GF-D8 (cell line): ENCODE data around the gene DNAH11.
A peak's percentile ranks its signal among the peaks of the same experiment; 100 is the strongest.

ENCODE experiments used
- DNase-seq: peaks from one replicate; lab custom pipeline; 2025; lab: John Stamatoyannopoulos, UW

DNAH11 gene

DNA sequence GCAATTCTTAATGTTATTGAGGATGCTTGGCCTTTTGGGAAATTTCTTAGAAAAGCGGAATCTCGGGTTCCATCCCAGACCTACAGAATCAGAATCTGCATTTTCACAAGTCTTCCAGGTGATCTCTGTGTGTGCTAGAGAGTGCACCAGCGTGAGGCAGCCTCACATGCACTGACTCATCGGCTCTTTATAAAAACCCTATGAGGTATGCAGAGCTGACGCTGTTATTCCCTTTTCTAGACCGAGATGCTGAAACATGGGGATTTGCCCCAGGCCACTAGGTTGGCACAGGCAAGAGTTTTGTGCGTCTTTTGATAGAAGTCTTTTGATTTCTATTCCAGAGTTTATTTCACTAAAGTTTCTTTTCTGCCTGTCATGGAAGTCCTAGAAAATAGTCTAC, 341.7 kb downstream of the DNAH11 start:
- no peak for DNase-seq

DNA sequence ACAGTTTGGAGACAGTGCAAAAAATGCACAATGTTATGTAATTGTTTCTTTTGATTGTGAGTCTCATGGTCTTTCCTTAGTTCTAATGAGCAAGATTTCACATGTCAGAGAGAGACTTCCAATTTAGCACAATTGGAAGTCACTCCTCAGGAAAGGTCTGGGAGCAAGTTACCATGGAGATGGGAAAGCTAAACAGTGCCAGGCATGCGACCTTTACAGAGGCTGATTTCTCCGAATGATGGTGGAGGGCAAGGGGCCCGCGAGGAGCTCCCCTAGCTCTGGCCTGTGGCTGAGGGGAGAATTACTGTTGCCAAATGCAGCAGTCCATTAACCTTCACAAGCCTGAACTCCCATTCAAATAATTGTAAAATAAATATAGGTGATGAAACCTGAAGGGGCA, 343.6 kb downstream of the DNAH11 start:
- DNase-seq = no peak

DNA sequence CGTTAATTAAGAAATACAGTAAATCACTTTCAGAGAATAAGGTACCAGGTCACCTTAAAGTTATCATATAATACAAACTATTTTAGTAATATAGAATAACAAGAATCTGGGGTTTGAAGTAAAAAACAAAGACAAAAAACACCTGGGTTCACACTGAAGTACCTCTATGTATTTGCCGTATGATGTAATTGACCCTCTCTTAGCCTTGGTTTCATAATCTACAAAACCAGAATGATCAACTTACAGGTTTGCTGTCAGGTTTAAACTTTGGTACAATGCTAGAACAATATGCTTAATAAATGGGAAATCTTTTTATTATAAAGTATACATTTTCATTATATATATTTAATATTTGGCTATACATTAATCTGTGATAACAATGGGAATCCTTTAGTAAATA, 344.5 kb downstream of the DNAH11 start:
- DNase-seq = no peak

DNA sequence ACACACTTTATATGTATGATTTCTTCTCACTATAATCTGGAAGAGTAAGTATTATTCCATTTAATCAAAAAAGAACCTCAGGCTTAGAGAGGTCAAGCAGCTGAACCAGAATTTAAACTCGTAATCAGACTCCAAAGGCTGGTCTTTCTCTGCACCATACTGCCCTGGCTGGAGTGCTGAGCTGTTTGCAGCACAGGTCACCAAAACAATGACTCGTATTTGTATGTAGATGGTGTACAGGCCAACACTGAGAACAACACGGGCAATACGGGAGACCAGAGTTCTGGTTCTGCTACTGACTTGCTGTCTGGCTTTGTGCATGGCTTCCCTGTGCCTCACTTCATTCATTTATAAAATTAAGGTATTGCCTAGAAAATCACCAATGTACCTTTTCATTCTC, 344.9 kb downstream of the DNAH11 start:
- no peak for DNase-seq

DNA sequence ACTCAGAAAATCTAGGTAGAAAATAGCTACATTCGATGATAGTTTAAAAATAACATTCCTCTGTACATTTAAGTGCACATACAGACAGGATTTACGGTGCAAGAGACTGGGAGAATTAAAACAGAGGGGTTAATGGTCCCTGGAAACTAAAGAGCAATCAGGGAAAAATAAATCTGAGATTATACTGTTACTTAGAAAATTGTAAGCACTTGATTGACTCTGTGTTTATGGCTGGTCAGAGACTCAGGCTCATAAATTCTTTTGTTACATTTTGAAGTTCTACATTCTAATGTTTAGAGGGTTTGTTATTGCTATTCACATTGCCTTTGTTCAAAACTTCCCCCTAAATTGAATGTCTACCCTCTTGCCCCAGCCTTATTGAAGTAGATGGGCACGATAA, 348.5 kb downstream of the DNAH11 start:
- no peak for DNase-seq

DNA sequence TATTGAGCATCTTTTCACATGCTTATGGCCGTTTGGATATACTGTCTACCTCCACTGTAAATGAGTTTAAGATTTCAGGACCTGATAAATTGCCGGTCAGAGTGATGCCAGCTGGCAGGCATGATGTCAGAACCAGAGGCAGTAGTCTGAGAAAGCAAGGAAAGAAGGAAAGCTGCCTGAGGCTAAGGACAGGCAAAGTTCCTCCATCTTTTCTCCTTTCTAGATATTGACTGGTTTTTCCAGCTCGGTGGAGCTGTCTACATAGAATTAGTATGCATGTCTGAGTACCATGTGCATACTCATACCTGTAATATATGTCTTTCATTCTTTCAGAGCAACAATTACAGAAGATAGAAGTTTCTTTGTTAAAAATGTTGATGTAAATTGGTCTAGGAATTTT, 350.6 kb downstream of the DNAH11 start:
- DNase-seq = no peak

DNA sequence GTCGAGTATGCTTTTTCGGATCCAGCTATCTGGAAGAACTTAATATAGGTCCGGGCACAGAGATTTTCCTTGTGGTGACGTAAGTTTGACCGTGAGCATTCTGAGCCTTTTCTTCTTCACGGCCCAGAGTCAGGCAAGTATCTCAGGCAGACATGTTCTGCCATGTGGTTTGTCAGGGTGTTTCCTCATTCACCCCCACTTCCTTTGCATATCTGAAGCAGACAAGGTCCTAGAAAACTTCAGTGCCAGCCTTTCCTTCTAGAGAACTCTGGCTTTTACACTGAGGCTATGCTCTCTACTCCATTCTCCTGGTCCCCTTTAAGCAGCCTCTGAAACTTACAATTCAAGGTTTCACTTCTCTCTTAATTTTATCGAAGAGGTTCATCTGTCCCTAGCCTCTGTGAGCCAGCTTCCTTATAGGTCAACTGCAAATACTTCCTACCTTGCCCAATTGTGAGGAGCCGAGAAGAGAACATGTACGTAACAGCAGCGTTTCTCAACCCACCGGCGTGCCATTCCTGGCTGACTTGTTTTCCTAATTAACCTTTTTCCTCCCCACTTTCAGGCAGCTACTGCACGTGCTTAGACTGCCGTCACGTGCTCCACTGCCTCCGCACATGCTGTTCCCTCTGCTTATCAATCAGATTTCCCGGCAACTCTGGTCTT, 355.6 kb downstream of the DNAH11 start:
- DNase-seq = peak; percentile 93

DNA sequence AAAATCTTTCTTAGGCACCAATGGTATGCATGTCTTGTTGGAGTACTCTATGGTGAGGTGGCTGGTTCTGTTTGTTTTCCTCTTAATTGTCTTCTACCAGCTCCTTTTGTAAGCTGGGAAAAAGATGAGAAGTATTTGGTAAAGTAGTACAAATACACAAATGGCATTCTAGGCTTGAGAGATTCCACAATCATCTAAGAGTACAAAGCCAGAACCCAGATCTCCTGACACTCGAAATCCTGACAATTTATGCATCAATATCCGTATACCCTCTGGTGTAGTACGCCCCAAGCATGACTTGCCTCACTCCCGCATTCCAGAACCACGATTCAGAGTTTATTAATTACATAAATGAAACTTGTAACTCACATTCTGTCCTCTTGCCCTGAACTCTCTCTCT, 359.4 kb downstream of the DNAH11 start:
- DNase-seq = no peak

DNA sequence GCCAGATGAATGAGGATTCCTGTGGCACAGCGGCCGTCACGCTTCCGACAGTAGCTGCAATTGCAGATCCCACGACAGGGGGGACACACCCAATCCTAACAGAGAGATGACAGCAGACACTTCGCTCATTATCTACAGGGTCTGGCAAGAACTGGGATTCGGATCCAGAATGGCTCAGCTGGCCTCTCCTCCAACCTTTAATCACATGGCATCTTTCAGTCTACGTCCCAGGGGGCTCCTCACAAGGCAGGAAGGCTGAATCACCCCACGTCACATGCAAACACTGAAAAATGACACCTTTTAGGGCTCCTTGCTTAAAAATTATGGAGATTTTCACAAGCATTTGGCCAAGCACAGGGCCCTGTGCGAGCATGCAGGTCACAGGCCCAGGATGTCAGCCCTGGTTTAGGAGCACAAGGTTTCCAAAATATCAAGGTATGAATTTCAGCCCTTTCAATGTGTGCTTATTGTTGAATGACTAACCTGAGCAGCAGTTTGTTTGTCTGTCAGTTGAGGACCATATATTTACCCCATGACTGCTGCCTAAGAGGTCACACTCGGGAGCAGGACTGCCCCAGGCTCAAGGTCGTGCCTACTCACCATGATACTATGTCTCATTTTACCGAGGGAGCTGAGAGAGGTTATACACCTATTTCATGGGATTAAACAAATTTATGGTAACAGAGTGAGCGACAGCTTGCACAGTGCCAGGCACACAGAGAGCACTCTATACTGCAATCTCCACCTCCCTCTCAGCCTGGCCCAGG, 360.4 kb downstream of the DNAH11 start:
- no peak for DNase-seq

DNA sequence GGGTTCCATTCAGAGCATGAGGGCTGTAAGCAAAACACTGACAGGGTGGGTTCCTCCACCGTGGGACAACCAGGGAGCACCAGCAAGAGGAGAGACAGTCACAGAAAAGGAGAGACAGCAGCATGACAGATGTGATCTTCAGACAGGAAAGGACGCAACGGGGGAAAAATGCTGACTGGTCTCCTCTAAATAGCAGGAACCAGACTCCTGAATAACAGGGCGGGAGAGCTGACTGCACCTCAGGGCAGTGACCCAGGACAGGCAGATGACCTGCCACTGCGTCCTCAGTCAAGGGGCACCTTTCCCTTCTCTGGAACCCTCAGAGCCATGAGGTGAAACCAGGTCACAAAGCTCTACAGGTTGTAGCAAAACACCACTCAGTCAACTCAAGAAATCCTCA, 365.9 kb downstream of the DNAH11 start:
- DNase-seq = no peak

DNA sequence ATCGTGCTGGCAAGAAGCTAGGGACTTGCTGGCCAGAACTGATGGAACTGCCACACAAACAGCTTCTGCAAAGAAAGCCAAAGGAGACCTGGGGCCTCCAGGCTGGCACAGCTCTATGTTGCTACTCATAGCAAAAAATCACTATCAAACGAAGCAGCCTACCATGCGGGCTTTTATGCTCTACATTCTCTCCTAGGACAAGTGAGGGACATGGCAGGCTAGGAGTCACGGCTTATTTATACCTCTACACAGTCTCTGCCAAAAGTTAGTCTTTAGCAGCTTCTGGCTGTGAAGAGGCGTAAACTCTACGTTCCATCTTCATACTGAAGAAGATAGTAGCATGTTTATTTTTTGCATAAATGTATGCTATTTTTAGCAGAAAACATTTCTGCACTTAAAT, 367.4 kb downstream of the DNAH11 start:
- no peak for DNase-seq

DNA sequence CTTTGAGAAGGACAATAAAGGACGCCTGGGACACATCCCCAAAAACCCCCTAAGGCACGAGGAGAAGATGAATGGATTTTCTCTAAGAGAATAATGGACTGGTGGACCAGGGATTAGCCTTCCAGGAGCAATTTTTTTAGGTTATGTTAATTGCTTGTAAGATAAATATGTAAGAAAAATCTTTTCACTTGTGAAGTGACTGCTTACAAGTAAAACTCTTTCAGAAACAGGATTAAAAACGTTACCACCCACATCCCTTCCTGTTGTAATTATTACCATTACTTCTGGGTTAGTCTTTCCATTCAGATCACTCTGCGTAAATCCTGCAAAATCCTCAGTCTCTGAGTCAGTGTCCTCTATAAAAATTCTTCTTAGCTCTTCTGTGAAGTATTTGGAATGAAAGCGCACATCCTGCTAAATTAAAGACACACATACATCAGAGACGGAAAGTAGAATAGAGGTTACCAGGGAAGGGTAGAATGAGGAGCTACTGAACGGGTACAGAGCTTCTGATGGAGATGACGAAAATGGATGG, 368.6 kb downstream of the DNAH11 start:
- no peak for DNase-seq

DNA sequence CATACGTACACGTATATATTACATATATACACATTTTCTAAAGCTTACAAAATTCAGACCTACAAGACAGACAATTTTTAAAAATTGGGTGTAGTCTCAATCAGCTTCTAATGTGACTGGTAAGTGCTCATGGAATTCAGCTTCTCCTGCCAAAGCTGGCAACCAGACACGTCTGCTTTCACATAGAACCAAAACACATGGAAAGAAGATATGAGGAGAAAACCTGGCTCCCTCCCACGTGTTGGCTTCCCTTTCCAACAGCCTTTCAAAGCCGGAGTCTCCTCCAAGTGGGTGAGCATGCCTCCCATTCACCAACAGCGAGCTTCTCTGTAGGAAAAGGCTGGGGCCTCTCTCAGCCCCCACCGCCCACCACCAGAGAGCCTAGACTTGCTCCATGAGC, 369.5 kb downstream of the DNAH11 start:
- DNase-seq = no peak

DNA sequence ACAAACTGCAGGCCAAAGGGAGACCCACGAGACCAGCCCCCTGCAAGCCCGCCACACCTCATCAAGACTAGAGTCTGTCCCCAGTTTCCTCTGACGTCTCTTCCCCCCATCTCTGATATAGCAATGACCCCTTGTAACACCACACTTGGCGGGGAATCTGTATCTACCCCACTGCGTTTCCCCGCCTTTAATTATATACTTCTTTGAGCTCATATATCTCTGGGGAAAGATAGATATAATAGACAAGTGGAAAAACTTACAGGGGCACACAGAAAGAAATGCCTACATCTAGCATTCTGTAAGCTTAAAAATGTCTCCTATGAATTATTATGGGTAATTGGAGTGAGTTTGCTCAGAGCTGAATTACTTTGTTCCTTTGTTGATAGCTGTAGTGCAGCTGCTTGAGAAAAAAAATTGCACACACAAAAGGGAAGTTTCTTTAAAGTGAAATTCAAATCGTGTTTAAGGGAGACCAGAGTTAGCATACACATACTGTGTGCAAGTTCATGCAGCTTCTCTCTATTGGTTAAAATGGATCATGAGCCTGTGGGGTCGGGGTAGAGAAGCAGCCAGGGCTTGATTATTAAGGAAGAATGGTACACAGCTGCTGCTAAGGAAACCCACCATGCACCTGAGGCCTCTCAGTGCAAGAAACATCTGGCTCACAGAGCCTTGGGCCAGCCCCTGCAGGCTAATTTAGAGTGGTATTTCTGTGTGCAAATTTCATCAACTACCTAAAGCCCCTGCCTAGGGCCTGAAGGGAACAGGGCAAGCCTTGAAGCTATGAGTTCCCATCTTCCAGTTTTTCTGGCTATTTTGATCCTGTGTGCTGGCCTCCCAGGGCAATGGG, 370.3 kb downstream of the DNAH11 start:
- DNase-seq = no peak

DNA sequence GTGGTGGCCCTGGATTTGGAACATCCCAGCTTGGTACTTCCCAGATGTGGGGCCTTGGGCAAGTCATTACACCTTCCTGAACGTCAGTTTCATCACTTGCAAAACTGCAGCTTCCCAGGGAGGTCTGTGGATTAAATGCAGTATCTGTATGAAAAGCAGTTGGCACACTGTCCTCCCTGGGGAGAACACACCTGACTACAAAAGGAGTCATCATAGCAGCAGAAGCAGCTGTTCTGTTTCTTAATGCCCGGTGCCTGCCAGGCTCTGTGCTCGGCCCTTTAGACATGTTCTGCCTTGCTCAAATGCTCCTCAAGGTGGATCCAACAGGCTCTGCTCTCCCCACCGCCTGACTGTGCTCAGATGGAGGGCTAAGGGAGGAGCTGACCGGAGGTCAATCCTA, 371.8 kb downstream of the DNAH11 start:
- DNase-seq = no peak

DNA sequence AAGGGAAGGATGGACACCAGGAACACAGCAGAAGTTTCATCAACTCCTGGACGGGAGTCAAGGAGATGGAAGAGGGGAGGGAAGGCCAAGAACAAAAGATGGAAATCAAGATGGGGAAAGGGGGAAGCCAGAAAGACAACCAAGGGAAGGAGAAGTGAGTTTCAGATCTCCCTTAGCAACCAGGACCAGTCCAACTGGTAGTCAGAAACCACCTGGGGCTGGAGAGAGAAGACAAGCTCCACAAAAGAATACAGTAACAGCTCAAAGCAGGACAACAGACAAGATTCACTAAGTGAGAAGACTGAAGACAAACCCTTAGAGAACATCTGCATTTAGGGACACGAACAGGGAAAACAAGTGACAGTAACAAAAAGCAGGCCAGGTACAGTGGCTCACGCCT, 372.3 kb downstream of the DNAH11 start:
- no peak for DNase-seq

DNA sequence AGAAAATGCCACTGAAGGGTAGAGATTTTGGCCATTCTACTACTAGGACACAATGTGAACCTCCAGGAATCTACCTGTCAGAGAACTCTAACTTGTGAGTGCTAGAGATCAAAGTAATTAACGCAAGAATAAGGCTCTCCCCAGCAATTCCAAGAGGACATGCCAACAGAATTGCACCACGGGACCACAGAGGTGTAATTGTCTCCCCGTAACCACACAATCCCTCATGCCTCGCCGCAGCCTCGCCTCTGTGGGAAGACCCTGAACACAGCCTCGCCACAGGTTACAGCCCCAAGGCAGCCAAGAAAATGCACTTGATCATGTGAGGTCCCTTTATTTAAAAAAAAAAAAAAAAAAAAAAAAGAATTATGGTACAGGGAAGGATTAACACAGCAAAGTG, 373.3 kb downstream of the DNAH11 start:
- no peak for DNase-seq

DNA sequence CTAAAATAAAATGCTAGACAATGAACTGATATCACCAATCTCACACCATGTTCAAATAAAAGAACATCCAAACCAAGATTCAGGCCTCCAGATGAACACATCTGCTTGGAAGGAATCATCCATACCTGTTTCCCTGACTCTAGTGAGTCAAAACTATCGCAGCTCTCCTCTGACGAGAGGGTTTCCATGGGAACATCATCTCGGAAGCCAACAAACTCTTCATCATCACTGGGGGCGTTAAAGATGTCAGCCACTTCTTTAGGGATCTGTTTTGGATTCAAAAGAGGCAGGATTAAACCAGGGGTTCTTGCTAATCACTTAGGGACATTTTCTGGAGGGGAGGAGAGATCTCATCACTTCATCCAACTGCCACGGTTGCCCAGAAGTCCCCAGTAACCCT, 373.8 kb downstream of the DNAH11 start:
- no peak for DNase-seq

DNA sequence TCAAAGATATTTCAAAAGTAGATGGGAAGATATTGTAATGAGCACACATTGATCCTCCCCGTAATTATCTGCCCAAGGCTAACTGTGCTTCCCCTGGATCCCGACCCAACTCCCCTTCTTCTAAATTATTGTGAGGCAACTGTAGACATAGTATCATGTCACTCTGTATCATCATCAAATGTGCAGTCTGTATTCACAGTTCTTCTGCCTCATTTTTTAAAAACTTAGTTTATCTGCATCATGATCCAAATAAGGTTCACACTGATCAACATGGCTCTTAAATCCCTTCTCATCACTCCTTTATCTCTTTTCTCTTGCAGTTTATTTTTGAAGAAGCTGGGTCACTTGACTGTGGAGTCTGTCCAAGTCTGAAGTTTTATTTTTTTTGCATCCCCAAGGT, 375.4 kb downstream of the DNAH11 start:
- DNase-seq = no peak

DNA sequence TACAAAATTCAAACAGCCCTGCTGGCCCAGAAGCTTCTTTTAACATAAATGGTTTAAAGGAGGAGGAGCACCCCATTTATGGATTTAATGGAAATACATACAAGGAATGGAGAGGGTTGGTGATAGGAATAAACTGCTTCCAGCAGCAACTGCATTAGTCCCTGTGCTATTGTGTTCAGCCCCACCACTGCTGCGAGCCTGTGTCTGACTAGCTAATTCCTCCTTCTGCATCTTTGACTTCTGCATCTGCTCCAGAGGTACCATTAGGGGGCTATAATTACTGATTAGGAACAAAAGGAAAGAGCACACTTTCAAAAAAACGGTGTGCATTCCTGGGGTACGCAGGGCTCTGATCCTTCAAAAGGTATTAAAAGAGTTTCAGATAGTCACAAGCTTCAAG, 378.1 kb downstream of the DNAH11 start:
- DNase-seq = no peak

DNA sequence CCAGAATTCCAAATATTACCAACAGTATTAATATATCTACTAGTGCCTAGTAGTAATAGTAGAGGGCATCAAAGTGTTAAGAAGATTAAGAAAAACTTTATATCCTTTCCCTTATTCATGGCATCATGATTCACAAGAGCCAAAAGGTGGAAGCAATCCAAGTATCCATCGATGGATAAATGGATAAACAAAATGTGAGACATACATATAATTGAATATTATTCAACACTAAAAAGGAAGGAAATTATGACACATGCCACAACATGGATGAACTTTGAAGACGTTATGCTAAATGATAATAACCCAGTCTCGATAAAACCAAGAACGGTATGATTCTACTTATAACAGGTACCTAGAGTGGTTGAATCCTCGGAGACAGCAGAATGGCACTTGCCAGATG, 379.8 kb downstream of the DNAH11 start:
- DNase-seq = no peak

DNA sequence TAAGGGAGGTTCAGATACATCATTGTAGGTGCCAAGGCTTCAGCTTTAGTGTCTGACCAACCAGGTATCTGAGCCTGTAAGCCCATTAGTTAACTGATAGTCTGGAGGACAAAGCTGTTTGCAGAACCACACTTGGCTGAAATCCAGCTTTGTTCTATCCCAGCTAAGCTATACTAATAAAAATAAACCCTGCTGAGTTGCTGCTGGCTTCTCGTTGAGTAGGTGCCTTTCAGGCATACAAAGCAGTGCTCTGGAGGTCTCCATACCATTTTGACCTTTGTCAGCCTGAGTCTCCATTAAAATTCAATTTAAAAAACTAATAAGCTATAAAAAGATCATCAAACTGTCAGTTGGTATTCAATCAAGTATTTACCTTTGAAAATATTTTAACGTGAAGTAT, 380.8 kb downstream of the DNAH11 start:
- DNase-seq = no peak

DNA sequence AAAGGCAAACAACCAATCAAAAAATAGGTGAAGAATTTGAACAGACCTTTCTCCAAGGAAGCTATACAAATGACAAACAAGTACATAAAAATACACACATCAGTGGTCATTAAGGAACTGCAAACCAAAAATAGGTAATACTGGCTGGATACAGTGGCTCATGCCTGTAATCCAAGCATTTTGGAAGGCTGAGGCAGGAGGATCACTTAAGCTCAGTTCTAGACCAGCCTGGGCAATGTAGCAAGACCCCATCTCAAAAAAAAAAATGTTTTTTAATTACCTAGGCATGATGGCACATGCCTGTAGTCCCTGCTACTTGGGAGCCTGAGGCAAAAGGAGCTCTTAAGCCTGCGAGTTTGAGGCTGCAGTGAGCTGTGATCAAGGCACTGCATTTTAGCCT, 383.6 kb downstream of the DNAH11 start:
- no peak for DNase-seq
